NCI-H2227 (cell line): Measurements from ENCODE around the gene CCDC120.
A peak's percentile ranks its signal among the peaks of the same experiment; 100 is the strongest.

ENCODE experiments used
- DNase-seq: peaks from one replicate; lab custom pipeline; 2025; ENCODE audit not compliant: unreplicated experiment; lab: John Stamatoyannopoulos, UW

Gene CCDC120, protein sequence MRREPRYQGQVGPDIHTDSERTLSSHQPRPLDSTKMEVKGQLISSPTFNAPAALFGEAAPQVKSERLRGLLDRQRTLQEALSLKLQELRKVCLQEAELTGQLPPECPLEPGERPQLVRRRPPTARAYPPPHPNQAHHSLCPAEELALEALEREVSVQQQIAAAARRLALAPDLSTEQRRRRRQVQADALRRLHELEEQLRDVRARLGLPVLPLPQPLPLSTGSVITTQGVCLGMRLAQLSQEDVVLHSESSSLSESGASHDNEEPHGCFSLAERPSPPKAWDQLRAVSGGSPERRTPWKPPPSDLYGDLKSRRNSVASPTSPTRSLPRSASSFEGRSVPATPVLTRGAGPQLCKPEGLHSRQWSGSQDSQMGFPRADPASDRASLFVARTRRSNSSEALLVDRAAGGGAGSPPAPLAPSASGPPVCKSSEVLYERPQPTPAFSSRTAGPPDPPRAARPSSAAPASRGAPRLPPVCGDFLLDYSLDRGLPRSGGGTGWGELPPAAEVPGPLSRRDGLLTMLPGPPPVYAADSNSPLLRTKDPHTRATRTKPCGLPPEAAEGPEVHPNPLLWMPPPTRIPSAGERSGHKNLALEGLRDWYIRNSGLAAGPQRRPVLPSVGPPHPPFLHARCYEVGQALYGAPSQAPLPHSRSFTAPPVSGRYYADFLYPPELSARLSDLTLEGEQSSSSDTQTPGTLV

DNA sequence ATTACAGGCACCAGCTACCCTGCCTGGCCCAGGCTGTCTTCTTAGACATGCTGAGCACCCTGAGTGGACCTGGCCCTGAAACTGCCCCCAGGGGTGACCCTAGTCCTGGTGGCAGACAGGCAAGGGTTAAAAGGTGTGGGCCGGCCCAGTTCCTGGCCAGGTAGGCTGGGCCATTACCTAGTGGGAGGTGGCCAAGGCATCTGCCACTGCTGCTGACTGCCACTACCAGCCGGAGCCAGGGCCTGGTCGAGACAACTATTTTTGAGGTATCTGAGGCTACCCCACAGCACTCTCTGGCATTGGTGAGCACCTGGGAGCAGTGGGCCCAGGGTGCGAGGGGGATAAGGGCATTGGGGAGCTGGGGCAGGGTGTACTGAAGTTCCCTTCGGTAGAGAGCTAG lies at the start of gene CCDC120:
CCDC120 (plus strand) TSS at position 206 of the 400 bp plus-strand sequence. CDS start 3,043 bp downstream, outside the sequence.
- DNase-seq, result no peak

DNA sequence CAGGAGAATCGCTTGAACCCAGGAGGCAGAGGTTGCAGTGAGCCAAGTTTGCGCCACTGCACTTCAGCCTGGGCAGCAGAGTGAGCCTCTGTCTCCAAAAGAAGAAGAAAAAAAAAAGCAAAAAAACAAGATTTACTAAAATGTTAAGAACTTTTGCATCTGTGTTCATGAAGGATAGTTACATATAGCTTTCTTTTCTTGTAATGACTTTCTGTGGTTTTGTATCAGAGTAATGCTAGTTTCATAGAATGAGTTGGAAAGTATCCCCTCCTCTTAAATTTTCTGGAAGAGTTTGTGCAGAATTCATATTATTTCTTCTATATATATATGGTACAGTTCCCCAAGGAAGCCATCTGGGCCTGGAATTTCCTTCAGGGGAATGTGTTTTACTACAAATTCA lies 39.7 kb upstream of the CCDC120 start:
- no peak for DNase-seq

DNA sequence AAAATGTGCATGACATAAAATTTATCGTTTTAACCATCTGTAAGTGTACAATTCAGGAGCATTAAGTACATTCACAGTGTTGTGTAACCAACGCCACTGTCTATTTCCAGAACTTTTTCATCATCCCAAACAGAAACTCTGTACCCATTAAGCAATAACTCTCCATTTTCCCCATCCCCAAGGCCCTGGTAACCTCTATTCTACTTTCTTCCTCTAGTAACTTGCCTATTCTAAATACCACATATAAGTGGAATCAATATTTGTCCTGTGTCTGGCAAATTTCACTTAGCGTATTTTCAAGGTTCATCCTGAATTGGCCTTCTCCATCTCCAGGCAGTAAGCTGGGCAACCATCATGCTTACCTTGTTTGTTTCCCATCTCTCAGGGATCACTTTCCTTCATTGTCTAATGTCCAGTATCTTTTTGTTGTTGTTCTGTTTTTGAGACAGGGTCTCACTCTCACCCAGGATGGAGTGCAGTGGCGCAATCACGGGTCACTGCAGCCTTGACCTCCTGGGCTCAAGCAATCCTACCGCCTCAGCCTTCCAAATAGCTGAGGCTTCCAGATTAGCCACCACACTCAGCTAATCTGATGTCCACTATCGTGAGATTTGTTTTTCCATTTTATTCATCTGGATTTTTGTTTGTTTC lies 39.1 kb upstream of the CCDC120 start:
- no peak for DNase-seq

DNA sequence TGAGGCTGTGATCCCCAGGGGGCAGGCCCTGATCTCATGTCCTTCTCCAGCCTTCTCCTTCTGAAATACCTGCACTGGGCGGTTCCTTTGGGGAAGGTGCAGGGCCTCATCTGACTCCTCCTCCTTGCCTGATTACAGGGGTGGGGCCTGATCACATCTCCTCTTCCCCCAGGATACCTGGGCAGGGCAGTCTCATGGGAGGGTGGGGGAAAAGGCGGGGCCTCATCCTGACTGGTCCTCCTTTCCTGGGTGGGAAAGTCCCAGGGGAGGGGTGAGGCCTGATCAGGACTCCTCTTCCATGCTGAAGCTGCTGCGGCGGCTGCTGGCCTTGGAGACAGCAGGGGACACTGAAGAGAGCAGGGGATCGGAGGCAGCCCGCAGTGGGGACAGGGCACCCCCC lies 28.9 kb upstream of the CCDC120 start:
- no peak for DNase-seq

DNA sequence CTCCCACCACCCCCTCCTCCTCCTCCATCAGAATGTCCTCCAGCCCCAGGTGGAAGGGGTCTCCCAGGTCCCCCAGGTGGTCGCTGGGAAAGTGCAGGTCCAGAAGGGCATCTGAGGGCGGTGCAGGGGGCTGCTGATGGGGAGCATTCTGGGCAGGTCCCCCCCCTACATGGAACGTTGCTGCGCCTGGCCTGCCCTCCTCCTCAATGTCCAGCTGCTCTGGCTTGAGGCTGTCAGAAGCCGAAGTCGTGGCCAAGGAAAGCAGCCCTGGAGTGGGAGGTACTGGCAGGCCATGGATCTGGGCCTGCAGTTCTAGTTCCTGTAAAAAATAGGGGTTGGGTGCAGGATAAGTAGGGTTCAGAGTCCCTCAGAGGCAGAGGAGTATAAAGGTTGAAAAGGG lies 28.5 kb upstream of the CCDC120 start:
- DNase-seq, result no peak

DNA sequence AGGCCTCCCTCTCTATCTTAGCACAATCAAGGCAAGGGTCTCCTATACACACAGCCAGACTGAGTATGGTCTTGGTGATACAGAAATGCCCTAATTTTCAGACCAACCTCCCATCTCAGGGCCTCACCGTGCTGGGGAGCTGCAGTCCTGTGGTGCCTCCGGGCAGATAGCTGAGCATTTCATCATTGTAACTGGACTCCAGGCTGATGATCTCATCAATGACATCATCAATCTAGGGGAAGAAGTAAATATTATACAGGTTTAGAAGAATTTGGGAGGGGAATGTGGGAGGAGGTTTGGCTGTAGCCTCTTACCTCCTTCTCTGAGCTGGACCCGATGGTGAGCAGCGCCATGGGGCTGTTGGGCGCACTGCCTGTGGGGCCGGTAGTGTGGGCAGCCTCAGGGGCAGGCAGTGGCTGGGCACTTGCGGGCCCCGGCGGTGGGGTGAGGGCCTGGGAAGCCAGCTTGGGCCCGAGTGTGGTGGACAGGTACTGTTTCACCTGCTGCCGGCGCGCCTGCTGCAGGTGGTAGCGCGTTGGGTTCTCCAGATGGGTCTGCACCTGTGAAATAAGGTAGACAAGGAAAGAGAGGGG lies 20.8 kb upstream of the CCDC120 start:
- DNase-seq, result no peak

DNA sequence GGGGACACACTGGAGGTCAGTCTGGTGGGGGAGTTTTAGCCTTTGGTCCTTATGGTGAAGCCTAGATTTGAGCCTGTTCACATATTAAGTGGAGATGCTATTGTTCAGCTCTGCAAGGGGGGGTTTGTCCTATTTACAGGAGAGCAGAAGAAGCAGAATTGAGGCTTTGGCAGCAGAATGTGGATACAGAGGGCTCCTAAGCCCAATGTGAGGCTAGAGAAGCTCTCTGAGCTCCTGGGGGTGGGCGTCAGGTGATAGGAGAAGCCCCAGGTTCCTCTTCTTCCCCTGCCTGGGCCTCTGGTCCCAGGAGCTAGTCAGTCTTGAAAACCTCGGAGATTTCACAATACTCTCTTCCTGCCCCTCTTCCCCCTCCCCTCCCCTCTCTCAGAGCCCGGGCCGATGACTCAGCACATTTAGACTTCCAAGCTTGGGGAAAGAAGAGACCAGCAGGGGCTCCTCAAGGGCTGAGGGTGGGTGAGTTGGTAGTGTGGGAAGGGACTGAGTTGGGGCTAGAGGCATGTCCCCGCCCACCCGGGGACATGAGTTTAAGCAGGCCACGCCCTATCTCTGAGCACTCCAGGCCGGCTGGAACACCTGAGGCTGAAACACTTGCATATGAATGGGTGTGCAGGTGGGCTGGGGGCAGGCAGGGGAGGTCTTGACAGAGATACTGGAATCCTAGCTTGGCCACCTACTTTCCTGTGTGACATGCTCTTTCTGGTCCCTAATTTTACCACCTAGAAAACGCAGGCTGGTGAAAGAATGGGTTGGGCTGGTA lies 19.0 kb upstream of the CCDC120 start:
- peak; percentile 92 for DNase-seq

DNA sequence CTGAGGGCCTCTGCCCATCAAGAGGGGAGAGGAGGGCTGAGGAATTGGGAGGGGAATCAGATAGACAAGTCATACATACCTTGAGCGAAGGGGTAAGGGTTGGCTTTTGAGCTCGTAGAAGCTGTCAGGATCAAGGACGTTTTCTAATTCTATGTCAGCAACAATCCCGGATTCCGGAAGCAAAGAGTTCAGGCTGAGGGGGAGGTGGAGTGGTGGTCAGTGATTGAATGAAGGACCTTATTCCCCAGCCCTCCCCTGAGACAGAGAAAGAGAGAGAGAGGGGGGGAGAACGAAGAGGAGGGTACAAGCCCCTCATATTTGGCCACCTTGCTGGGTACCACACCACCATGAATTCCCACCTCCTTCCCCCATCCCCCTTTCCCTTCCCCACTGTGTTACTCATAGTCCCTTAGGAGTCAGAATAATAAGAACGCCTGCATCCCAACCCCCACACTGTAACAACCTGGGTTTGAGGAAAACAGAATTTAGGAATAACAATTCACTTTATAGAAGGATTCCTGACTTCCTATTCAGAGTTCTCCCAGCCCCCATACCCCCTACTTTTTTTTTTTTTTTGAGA lies 18.3 kb upstream of the CCDC120 start:
- no peak for DNase-seq

DNA sequence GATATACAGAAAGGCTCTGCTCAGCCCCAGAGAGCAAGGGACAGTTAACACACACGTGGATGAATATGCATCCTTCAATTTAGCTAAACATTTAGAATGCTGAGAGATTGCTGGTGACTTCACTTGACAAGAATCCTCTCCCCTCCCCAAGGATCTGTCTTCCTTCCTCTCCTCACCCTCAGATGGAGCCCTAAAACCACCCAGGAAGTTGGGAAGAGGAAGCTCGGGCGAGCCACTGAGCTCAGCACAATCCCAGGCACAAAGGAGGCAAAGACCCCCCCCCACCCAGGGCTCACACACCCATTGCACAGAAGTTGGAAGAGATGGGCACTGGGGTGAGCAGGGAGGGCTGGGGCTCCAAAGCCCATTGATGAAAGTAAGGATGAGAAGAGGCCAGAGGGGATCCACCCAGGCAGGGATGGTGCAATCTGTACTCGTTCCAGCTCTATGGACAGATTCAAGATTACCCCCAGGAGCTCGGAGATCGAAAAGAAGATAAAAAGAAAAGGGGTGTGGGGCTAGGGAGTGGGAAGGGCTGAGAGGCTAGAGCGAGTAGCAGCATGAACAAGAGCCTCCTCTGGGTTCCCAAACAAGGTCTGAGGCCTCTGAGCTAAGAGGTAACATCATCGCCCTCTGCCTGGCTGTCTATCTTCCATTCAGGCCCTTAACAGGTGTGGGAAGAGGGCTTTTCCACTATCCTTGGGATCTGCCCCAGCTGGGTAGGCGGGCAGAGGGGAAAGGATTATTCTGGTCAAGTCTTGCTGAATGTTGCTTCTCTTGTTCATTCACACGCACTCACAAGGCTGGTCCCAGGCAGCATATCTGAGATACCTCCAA lies 16.8 kb upstream of the CCDC120 start:
- DNase-seq, result peak; percentile 29

DNA sequence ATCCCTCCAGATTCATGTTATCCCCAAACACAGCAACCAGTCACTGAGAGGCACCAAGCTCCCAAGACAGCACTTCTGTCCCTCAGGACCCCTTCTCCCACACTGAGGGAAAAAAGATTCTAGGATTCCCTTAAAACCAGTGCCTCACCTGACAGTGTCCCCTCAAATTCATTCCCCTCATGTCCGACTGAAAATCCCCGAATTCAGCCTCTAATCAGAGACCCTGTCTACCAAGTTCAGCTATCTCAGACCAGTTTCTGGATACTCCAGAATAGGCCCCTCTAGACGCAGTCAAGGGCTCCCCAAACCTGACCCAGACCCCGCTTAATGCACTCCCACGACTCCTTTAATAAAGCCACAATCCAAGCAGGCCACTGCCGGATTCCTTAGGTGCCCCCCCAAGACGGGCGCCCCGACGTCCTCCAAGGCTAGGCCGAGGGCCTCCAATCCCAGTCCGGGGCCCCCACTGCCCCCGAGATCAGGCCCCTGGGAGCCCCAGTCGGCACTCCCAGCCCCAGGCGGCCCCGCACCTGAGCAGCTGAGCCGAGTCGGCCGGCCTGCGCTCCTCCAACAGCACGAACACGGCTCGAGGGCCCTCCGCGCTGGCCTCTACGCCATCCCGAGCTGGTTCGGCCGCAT lies 16.1 kb upstream of the CCDC120 start:
- DNase-seq, result no peak

DNA sequence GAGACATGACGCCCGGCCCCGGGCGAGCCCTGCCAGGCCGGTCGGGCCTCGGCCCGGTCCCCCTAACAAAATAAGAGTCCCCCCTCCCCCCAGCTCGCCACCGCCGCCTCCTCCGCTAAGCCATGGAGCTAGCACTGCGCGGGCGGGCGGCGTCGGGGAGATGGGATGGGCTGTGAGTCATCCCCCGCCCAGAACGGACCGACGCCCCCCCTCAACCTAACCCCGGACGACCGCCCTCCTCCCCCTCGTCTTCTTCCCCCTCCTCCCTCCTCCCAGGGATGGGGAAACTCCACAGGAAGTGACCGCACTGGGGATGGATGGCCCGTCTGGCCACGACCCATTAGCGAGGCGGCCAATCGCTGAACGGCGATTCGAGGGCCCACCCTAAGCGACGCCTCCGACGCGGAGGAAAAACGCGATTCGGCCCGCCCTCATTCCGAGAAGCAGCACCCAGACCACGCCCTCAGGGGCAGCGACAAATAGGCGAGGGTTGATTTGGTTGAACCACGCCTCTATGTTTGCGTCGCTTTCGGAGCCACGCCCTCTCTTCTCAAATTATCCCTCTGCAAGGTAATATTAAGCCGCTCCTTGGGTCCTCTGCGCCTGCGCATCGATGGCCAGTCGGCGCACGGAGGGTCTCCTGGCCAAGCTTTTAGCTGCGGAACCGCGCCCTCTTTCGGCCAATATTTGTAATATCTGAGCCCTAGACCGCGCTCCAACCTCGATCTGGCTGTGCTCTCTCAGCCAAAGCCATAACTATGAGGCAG lies 15.4 kb upstream of the CCDC120 start, which contains the start of gene TFE3:
TFE3 (minus strand) TSS at position 138 of the 767 bp plus-strand sequence; CDS start at position 7, 131 bp downstream.
- DNase-seq, result peak; percentile 100

DNA sequence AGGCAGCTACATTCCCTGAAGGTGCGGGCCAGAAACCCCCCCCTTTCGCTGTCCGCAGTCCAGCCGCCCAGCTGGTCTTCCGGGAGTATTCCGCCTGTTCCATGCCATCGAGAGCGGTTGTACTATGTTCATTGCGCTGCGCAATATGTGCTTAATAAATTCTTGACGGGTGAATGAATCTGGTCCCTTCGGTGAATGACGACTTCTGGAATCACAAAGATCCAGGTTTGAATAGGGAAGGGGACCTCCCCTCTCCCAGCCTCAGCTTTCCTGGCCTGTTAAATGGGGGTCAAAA lies 14.9 kb upstream of the CCDC120 start:
- DNase-seq, result no peak

DNA sequence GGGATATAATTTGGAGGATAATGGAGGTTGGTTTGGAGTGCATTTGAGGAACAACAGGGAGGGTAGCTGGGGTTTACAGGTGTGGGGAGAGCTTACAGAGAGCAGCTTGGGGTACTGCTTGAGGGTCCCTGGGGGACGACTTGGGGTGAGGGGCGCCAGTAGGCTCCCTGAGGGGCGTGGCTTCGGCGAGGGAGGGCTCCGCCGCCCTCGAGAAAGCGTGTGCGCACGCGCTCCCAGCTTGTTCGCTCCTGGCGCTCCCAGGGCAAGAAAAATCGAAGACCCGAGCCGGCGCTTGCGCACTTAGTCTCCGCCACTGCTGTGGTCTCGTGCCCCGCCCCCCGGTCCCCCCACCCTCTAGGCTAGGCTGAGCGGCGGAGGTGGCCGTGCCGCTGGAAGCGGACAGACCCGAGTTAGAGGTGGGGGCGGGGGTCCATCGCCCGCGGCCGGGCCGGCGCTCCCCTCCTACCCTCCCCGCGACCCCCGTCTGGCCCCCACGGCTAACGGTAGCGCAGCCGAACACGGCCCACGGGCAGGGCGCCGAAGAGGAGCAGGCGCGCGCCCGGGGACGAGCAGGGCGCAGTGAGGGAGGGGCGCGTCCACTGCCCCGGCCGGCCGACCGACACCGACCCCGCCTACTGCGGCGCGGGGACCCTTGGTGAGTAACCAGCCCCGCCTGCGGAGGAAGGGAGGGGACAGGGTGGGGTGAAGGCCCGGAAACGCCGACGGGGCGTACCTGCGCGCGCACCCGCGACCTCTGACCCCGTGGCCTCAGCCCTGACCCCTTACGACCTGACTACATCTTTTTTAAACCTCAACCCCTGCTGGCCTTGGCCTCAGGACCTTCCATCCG lies 5.4 kb upstream of the CCDC120 start:
- DNase-seq, result peak; percentile 98

DNA sequence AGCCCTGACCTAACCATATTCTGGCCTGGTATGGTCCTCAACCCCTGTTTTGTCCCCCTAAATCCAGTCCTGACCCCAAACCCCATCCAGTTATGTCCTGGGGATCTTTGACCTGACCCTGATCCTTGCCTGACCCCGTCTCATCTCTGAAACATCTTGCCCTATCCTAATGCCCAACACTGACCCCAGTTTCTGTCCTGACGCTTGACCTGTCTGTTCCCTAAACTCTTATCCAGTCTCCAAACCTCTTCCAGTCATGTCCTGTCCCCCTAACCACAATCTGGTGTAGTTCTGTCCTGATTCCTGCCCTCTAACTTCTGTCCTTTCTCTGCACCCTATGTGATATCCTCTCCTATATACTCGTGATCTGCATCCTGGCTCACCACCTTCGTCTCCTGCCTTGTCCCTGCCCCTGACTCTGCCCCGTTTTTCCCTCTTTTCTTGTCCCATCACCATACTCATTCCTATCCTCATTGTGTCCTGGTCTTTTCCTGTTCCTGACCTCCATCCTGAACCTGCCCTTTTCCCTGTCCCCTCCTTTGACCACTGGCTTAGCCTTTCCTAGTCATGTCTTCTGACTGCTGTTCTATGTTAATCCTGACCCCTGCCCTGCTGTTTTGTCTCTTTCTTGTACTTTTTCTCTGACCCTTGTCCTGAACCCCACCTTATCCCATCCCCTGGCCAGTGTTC lies 4.6 kb upstream of the CCDC120 start:
- DNase-seq, result no peak

DNA sequence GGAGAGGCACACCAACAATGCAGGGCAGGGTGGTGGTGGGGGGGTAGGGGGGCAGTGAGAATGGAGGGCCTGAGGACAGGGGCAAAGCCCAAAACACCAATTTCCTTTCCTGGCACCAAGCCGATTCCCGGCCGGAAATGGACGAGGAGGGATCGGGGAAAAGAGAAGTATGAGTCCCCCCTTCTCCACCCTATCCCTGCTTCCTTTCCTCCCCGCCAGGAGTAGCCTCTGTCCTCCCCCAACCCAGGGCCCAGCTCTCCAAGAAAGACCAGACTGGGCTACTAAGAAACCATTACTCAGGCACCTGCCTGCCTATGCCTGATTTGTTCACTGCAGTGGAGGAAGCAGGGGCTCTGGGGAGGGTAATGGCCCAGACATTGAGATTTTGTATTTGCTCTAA lies 402 bp downstream of the CCDC120 start:
- DNase-seq, result no peak

DNA sequence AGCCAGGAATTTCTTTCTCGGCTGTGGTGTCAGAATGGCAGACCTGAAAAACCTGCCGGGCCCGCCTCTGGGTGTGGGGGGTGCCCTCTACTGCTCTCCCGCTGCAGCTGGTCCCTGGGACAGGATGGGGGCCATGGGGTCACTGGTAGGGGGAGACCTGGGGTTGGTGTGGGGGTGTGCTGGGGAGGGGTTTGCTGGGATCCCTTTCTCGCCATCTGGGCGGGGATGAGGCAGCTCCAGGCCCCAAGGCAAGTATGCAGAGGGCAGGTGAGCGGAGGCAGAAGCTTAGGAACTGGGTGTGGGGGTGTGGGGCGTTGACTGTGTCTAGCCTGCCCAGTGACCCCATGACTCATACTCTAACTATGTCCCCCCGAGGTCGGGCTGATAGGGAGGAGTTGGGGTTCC lies 884 bp downstream of the CCDC120 start:
- DNase-seq, result no peak

DNA sequence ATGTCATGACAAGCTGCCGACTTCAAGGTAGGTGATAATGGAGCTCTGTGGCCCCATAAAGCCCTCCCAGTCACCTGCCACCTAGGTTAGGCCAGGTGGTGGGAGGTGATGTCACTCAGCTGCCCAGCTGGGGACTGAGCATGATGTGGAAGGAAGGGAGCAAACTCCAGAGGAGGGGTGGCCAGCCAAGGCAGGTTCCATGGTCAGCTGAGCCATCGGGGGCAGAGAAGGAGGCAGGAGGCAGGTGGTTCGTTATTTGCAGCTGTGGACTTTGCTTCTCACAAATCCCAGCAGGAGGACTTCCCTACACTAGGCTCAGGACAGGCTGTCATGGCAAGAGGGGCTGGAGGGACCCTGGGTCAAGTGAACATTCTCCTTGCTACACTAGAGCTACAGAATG lies 2.1 kb downstream of the CCDC120 start:
- no peak for DNase-seq
